ENCODE measurements around the gene GJA4.

GRCh38 chr1:34794790-34795180 lies 2.0 kb downstream of the GJA4 start:
- TF ChIP-seq CTCF (IDR thresholded peaks at IDR 0.05) (no peak), POLR2A (IDR thresholded peaks at IDR 0.05) (no peak)
